K562 (cell line): ENCODE measurements around the gene PLCB3. TPM values are rescaled to one million over a fixed set of nuclear protein-coding genes. Genes with fewer than 3 reads are reported as not detected.

Experiments
- CHCHD3 ChIP-seq: fragments of 250-450 bp; sonication (Bioruptor Pico); IDR thresholded peaks from 2 replicates; pipeline ENCODE4 v2.1.2; 2022; ENCODE audit warnings: mild to moderate bottlenecking
- ETV5 ChIP-seq: sonication (generic); formaldehyde crosslinking; IDR thresholded peaks from 2 replicates; pipeline ENCODE4 v1.4.0; 2020; ENCODE audit warnings: low read depth, mild to moderate bottlenecking, missing genetic modification reagents
- NCOA1 ChIP-seq: fragments of 450-650 bp; IDR thresholded peaks from 2 replicates; pipeline ENCODE4 v1.6.1; 2016; ENCODE audit warnings: low read depth
- NUFIP1 ChIP-seq: fragments of 450-650 bp; IDR thresholded peaks from 2 replicates; pipeline ENCODE4 v1.6.1; 2018; ENCODE audit not compliant: partially characterized antibody
- RUNX1 ChIP-seq: sonication (generic); IDR thresholded peaks from 2 replicates; pipeline ENCODE4 v1.6.1; 2016; ENCODE audit warnings: antibody characterized with exemption, low read depth
- SMARCB1 ChIP-seq: IDR thresholded peaks from 2 replicates; pipeline ENCODE4 v1.6.1; 2011; ENCODE audit warnings: improper control_type of control experiment, low read depth; ENCODE audit not compliant: insufficient read length
- TARDBP ChIP-seq: fragments of 450-650 bp; IDR thresholded peaks from 2 replicates; pipeline ENCODE4 v1.6.1; 2016
- TEAD1 ChIP-seq, 2 experiments: fragments of 450-650 bp in 1 of 2; sonication (generic) in 1 of 2; formaldehyde crosslinking; IDR thresholded peaks; 2 replicates each; pipeline versions ENCODE4 v1.4.0 to v1.8.0; 2020 to 2022; ENCODE audit warnings: mild to moderate bottlenecking in 2 of 2, missing genetic modification reagents in 1 of 2
- ZNF134 ChIP-seq: fragments of 250-450 bp; sonication (Bioruptor Pico); conservative IDR thresholded peaks from 2 replicates; pipeline ENCODE4 v1.4.0; 2020
- ZNF174 ChIP-seq: fragments of 250-450 bp; sonication (Bioruptor Pico); IDR thresholded peaks from 2 replicates; pipeline ENCODE4 v1.4.0; 2020; ENCODE audit warnings: mild to moderate bottlenecking
- ZNF586 ChIP-seq: fragments of 450-650 bp; formaldehyde crosslinking; conservative IDR thresholded peaks from 2 replicates; pipeline ENCODE4 v1.4.0; 2020; ENCODE audit warnings: mild to moderate bottlenecking, moderate library complexity
- polyA plus RNA-seq, 8 experiments: library from polyadenylated mRNA; depleted of rRNA in 4 of 8; stranded (reverse) in 5 of 8; unstranded in 3 of 8; fragments of >200 nt; fragmentation: Nextera tagmentation in 2 of 8; fragmentation: Illumina TruSeq in 1 of 8; extraction: Ambion mirVana in 2 of 8; extraction: Trizol in 1 of 8; gene quantifications; 2 replicates each; pipeline versions ENCODE4 v1.2.1 to v1.2.3, GENCODE V29; 2011 to 2014; ENCODE audit warnings: inconsistent platforms in 1 of 8, missing spikeins in 1 of 8
- total RNA-seq, 7 experiments: library from RNA; depleted of rRNA in 6 of 7; stranded (reverse); fragments of >200 nt in 6 of 7; fragmentation: Illumina TruSeq in 2 of 7; extraction: Trizol in 2 of 7; gene quantifications; 2 replicates each; pipeline versions ENCODE4 v1.2.1 to v1.2.3, GENCODE V29; 2011 to 2021; ENCODE audit warnings: low replicate concordance in 1 of 7
- TF ChIP-seq, protein P1 (sequence below): sonication (generic); formaldehyde crosslinking; IDR thresholded peaks from 2 replicates; pipeline ENCODE4 v1.8.1; 2023; ENCODE audit warnings: mild to moderate bottlenecking, missing genetic modification reagents
- TF ChIP-seq, protein P2 (sequence below): sonication (generic); formaldehyde crosslinking; IDR thresholded peaks from 2 replicates; pipeline ENCODE4 v1.8.1; 2022; ENCODE audit warnings: missing genetic modification reagents
- TF ChIP-seq, protein P3 (sequence below): fragments of 450-650 bp; IDR thresholded peaks from 2 replicates; pipeline ENCODE4 v1.6.1; 2016; ENCODE audit warnings: mild to moderate bottlenecking, moderate library complexity

PLCB3 gene
- total and polyA plus RNA-seq, 9 of the 15 experiments (the other 6 are each of a cell fraction or from before 2014, with no cell fraction given): 0.31 to 44.8 (median 14.6) TPM

DNA sequence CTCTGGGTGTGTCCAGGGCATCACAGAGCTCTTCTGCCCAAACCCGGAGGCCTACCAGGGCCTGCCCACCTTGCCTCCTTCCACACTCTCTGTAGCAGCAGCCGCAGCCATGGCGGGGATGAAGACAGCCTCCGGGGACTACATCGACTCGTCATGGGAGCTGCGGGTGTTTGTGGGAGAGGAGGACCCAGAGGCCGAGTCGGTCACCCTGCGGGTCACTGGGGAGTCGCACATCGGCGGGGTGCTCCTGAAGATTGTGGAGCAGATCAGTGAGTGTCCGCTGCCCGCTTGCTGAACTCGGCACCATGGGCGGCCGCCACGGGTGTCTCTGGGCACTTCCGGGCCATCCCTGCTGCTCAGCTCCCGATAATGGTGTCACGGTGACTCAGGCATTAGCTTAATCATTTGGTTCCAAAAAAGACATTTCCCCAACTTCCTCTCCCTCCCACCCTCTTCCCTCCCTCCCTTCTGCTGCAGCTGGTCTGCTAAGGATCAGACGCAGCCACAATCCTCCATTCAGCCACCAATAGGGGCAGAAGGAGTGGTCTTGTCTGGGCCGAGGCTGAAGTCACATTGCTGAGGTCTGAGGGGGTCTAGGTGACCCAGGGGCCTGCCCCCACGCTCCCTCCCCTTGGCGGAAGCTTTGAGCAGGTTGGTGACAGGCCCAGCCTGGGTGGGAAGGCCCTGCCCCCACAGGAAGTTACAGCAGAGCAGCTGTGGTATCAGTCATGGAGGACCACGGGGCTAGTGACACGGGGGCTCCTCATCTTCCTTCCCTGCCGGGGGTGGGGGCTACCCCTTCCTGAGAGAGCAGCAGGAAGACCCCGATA lies 43.9 kb upstream of the PLCB3 start (continued):
- TF ChIP-seq, protein P1, sequence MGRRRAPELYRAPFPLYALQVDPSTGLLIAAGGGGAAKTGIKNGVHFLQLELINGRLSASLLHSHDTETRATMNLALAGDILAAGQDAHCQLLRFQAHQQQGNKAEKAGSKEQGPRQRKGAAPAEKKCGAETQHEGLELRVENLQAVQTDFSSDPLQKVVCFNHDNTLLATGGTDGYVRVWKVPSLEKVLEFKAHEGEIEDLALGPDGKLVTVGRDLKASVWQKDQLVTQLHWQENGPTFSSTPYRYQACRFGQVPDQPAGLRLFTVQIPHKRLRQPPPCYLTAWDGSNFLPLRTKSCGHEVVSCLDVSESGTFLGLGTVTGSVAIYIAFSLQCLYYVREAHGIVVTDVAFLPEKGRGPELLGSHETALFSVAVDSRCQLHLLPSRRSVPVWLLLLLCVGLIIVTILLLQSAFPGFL: no peak
- no peak for TF ChIP-seq ZNF174 (CRISPR knock-in tag)
- peak; percentile 61; the same call in 1 of the 2 replicates for TF ChIP-seq NCOA1
- 0 out of 4 replicates have a peak, but pooled peaks of 1 of the 2 experiments have one; percentile 4 for TF ChIP-seq TEAD1 (CRISPR knock-in tag; IDR thresholded peaks at IDR 0.05)
- TF ChIP-seq, protein P2, sequence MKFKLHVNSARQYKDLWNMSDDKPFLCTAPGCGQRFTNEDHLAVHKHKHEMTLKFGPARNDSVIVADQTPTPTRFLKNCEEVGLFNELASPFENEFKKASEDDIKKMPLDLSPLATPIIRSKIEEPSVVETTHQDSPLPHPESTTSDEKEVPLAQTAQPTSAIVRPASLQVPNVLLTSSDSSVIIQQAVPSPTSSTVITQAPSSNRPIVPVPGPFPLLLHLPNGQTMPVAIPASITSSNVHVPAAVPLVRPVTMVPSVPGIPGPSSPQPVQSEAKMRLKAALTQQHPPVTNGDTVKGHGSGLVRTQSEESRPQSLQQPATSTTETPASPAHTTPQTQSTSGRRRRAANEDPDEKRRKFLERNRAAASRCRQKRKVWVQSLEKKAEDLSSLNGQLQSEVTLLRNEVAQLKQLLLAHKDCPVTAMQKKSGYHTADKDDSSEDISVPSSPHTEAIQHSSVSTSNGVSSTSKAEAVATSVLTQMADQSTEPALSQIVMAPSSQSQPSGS: no peak
- no peak for TF ChIP-seq SMARCB1
- no peak; the same call in 1 of the 2 replicates for TF ChIP-seq RUNX1
- TF ChIP-seq ZNF586 (CRISPR knock-in tag): no peak
- TF ChIP-seq CHCHD3 (CRISPR knock-in tag): no peak
- TF ChIP-seq ETV5 (CRISPR knock-in tag): peak; percentile 95
- TF ChIP-seq NUFIP1: no peak
- TF ChIP-seq, protein P3, sequence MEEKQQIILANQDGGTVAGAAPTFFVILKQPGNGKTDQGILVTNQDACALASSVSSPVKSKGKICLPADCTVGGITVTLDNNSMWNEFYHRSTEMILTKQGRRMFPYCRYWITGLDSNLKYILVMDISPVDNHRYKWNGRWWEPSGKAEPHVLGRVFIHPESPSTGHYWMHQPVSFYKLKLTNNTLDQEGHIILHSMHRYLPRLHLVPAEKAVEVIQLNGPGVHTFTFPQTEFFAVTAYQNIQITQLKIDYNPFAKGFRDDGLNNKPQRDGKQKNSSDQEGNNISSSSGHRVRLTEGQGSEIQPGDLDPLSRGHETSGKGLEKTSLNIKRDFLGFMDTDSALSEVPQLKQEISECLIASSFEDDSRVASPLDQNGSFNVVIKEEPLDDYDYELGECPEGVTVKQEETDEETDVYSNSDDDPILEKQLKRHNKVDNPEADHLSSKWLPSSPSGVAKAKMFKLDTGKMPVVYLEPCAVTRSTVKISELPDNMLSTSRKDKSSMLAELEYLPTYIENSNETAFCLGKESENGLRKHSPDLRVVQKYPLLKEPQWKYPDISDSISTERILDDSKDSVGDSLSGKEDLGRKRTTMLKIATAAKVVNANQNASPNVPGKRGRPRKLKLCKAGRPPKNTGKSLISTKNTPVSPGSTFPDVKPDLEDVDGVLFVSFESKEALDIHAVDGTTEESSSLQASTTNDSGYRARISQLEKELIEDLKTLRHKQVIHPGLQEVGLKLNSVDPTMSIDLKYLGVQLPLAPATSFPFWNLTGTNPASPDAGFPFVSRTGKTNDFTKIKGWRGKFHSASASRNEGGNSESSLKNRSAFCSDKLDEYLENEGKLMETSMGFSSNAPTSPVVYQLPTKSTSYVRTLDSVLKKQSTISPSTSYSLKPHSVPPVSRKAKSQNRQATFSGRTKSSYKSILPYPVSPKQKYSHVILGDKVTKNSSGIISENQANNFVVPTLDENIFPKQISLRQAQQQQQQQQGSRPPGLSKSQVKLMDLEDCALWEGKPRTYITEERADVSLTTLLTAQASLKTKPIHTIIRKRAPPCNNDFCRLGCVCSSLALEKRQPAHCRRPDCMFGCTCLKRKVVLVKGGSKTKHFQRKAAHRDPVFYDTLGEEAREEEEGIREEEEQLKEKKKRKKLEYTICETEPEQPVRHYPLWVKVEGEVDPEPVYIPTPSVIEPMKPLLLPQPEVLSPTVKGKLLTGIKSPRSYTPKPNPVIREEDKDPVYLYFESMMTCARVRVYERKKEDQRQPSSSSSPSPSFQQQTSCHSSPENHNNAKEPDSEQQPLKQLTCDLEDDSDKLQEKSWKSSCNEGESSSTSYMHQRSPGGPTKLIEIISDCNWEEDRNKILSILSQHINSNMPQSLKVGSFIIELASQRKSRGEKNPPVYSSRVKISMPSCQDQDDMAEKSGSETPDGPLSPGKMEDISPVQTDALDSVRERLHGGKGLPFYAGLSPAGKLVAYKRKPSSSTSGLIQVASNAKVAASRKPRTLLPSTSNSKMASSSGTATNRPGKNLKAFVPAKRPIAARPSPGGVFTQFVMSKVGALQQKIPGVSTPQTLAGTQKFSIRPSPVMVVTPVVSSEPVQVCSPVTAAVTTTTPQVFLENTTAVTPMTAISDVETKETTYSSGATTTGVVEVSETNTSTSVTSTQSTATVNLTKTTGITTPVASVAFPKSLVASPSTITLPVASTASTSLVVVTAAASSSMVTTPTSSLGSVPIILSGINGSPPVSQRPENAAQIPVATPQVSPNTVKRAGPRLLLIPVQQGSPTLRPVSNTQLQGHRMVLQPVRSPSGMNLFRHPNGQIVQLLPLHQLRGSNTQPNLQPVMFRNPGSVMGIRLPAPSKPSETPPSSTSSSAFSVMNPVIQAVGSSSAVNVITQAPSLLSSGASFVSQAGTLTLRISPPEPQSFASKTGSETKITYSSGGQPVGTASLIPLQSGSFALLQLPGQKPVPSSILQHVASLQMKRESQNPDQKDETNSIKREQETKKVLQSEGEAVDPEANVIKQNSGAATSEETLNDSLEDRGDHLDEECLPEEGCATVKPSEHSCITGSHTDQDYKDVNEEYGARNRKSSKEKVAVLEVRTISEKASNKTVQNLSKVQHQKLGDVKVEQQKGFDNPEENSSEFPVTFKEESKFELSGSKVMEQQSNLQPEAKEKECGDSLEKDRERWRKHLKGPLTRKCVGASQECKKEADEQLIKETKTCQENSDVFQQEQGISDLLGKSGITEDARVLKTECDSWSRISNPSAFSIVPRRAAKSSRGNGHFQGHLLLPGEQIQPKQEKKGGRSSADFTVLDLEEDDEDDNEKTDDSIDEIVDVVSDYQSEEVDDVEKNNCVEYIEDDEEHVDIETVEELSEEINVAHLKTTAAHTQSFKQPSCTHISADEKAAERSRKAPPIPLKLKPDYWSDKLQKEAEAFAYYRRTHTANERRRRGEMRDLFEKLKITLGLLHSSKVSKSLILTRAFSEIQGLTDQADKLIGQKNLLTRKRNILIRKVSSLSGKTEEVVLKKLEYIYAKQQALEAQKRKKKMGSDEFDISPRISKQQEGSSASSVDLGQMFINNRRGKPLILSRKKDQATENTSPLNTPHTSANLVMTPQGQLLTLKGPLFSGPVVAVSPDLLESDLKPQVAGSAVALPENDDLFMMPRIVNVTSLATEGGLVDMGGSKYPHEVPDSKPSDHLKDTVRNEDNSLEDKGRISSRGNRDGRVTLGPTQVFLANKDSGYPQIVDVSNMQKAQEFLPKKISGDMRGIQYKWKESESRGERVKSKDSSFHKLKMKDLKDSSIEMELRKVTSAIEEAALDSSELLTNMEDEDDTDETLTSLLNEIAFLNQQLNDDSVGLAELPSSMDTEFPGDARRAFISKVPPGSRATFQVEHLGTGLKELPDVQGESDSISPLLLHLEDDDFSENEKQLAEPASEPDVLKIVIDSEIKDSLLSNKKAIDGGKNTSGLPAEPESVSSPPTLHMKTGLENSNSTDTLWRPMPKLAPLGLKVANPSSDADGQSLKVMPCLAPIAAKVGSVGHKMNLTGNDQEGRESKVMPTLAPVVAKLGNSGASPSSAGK: no peak
- no peak for TF ChIP-seq TARDBP
- TF ChIP-seq ZNF134: 0 out of 2 replicates have a peak, but pooled peaks have one; percentile 18
